Glutamatergic neuron (in vitro differentiated cells): ENCODE results near the gene C11orf58. TPM values are rescaled to one million over a fixed set of nuclear protein-coding genes. Genes with fewer than 3 reads are reported as not detected.

Experiments used
- DNase-seq: peaks from one replicate; pipeline ENCODE4 v3.0.0; 2022
- H3K27ac Mint-ChIP-seq: one replicate; pipeline ENCODE4 v1.8.0; 2020; ENCODE audit warnings: mild to moderate bottlenecking, mixed read lengths, inconsistent platforms; ENCODE audit not compliant: unreplicated experiment
- H3K27me3 Mint-ChIP-seq: one replicate; pipeline ENCODE4 v1.8.0; 2020; ENCODE audit warnings: mild to moderate bottlenecking, moderate library complexity, mixed read lengths, inconsistent platforms; ENCODE audit not compliant: unreplicated experiment
- H3K36me3 Mint-ChIP-seq: one replicate; pipeline ENCODE4 v1.8.0; 2020; ENCODE audit warnings: mild to moderate bottlenecking, mixed read lengths, inconsistent platforms; ENCODE audit not compliant: unreplicated experiment
- H3K4me1 Mint-ChIP-seq: one replicate; pipeline ENCODE4 v1.8.0; 2020; ENCODE audit warnings: mild to moderate bottlenecking, low read depth, mixed read lengths, inconsistent platforms; ENCODE audit not compliant: unreplicated experiment
- H3K4me3 Mint-ChIP-seq: one replicate; pipeline ENCODE4 v1.8.0; 2020; ENCODE audit warnings: mild to moderate bottlenecking, mixed read lengths, inconsistent platforms; ENCODE audit not compliant: unreplicated experiment
- H3K9me3 Mint-ChIP-seq: one replicate; pipeline ENCODE4 v1.8.0; 2020; ENCODE audit warnings: mild to moderate bottlenecking, moderate library complexity, mixed read lengths, inconsistent platforms; ENCODE audit not compliant: unreplicated experiment
- CTCF ChIP-seq: fragments of 200-600 bp; sonication (generic); IDR thresholded peaks from one replicate; pipeline ENCODE4 v1.5.0; 2021; ENCODE audit not compliant: partially characterized antibody, unreplicated experiment
- total RNA-seq: library from RNA; stranded (reverse); fragmentation: NEBNext Ultra II Directional; extraction: Animal tissue kit (Norgen Biotek cat#: 25700); gene quantifications from one replicate; pipeline ENCODE4 v1.2.1, GENCODE V29; 2021; ENCODE audit not compliant: unreplicated experiment

C11orf58 gene
- total RNA-seq, 1 donor from 2014 or later: 169 TPM

- DNase-seq: no peak
- peaks cover 3% of the 10 kb centered on the region for H3K27me3 Mint-ChIP-seq
- peaks cover 6% of the 10 kb centered on the region for H3K9me3 Mint-ChIP-seq
- no peak for TF ChIP-seq CTCF
- no peaks in the 10 kb centered on the region for H3K36me3 Mint-ChIP-seq
- peaks cover 3% of the 10 kb centered on the region for H3K4me1 Mint-ChIP-seq
- no peak overlapping the region for H3K4me3 Mint-ChIP-seq
- H3K27ac Mint-ChIP-seq: no peak overlapping the region
These were observed 41.7 kb downstream of the C11orf58 start for GRCh38 chr11:16780146-16780545.

GRCh38 chr11:16780698-16781550 lies 42.5 kb downstream of the C11orf58 start:
- H3K27ac Mint-ChIP-seq: no peak overlapping the region
- H3K27me3 Mint-ChIP-seq: peaks cover 3% of the 10 kb centered on the region
- H3K4me3 Mint-ChIP-seq: no peak overlapping the region

GRCh38 chr11:16781936-16782919 lies 43.8 kb downstream of the C11orf58 start:
- TF ChIP-seq CTCF: no peak
- no peak for DNase-seq
- no peak overlapping the region for H3K4me3 Mint-ChIP-seq
- H3K36me3 Mint-ChIP-seq: no peaks in the 10 kb centered on the region
- H3K27me3 Mint-ChIP-seq: peaks cover 3% of the 10 kb centered on the region
- H3K27ac Mint-ChIP-seq: no peak overlapping the region
- peaks cover 3% of the 10 kb centered on the region for H3K4me1 Mint-ChIP-seq
- peaks cover 6% of the 10 kb centered on the region for H3K9me3 Mint-ChIP-seq

More at GRCh38 chr11:16780698-16781550, 42.5 kb downstream of the C11orf58 start:
- Mint-ChIP-seq H3K4me1 (peaks cover 3% of the 10 kb centered on the region), H3K9me3 (peaks cover 6% of the 10 kb centered on the region), H3K36me3 (no peaks in the 10 kb centered on the region)
- no peak for TF ChIP-seq CTCF
- DNase-seq: no peak

- peaks cover 3% of the 10 kb centered on the region for H3K27me3 Mint-ChIP-seq
- H3K4me3 Mint-ChIP-seq: no peak overlapping the region
- H3K9me3 Mint-ChIP-seq: peaks cover 6% of the 10 kb centered on the region
- H3K4me1 Mint-ChIP-seq: peaks cover 3% of the 10 kb centered on the region
- no peak overlapping the region for H3K27ac Mint-ChIP-seq
- no peaks in the 10 kb centered on the region for H3K36me3 Mint-ChIP-seq
- TF ChIP-seq CTCF: no peak
- DNase-seq: no peak
These were observed 44.9 kb downstream of the C11orf58 start for GRCh38 chr11:16783321-16783801.
